Effector memory CD4-positive, alpha-beta T cell (primary cell): ENCODE results near the gene ADAMTSL3.

ENCODE experiments used
- DNase-seq, 3 donors: peaks; one replicate each; pipeline ENCODE4 v3.0.0-alpha.2; 2020
- H3K27ac ChIP-seq: 2 replicates; pipeline ENCODE4 v1.7.0; 2013; ENCODE audit warnings: mild to moderate bottlenecking, low read length, moderate library complexity; ENCODE audit not compliant: insufficient read depth, poor library complexity, severe bottlenecking
- H3K27me3 ChIP-seq: replicated peaks from 2 replicates; pipeline ENCODE4 v1.7.0; 2013; ENCODE audit warnings: mild to moderate bottlenecking, low read length; ENCODE audit not compliant: insufficient read depth, control insufficient read depth, poor library complexity, severe bottlenecking
- H3K36me3 ChIP-seq: 2 replicates; pipeline ENCODE4 v1.7.0; 2013; ENCODE audit warnings: mild to moderate bottlenecking, low read length, moderate library complexity; ENCODE audit not compliant: control insufficient read depth, insufficient read depth
- H3K4me1 ChIP-seq: 2 replicates; pipeline ENCODE4 v1.7.0; 2013; ENCODE audit warnings: low read length, mild to moderate bottlenecking; ENCODE audit not compliant: control insufficient read depth, insufficient read depth, poor library complexity, severe bottlenecking
- H3K4me3 ChIP-seq: 2 replicates; pipeline ENCODE4 v1.7.0; 2013; ENCODE audit warnings: low read length, low read depth, mild to moderate bottlenecking; ENCODE audit not compliant: insufficient read depth, poor library complexity, severe bottlenecking
- H3K9me3 ChIP-seq: 2 replicates; pipeline ENCODE4 v1.7.0; 2013; ENCODE audit warnings: mild to moderate bottlenecking, low read length, moderate library complexity; ENCODE audit not compliant: control insufficient read depth

Gene ADAMTSL3

GRCh38 chr15:83656192-83656591 is 2.3 kb downstream of the ADAMTSL3 start:
- DNase-seq = no peak
- H3K9me3 ChIP-seq = no peaks in the 10 kb centered on the region
- no peak overlapping the region for H3K27ac ChIP-seq
- no peaks in the 10 kb centered on the region for H3K4me1 ChIP-seq
- peaks cover 7% of the 10 kb centered on the region for H3K27me3 ChIP-seq
- no peak overlapping the region for H3K4me3 ChIP-seq
- H3K36me3 ChIP-seq = no peaks in the 10 kb centered on the region

GRCh38 chr15:83656943-83657528 is 3.1 kb downstream of the ADAMTSL3 start:
- peaks cover 7% of the 10 kb centered on the region for H3K27me3 ChIP-seq
- H3K4me3 ChIP-seq = no peak overlapping the region
- no peaks in the 10 kb centered on the region for H3K9me3 ChIP-seq
- no peak for DNase-seq
- H3K36me3 ChIP-seq = no peaks in the 10 kb centered on the region
- no peaks in the 10 kb centered on the region for H3K4me1 ChIP-seq
- H3K27ac ChIP-seq = no peak overlapping the region

- H3K36me3 ChIP-seq = no peaks in the 10 kb centered on the region
- H3K9me3 ChIP-seq = no peaks in the 10 kb centered on the region
- DNase-seq = no peak
- H3K27ac ChIP-seq = no peak overlapping the region
- H3K4me1 ChIP-seq = no peaks in the 10 kb centered on the region
- H3K4me3 ChIP-seq = no peak overlapping the region
- H3K27me3 ChIP-seq = peaks cover 6% of the 10 kb centered on the region
Measured at GRCh38 chr15:83657549-83657948, 3.6 kb downstream of the ADAMTSL3 start.

DNA sequence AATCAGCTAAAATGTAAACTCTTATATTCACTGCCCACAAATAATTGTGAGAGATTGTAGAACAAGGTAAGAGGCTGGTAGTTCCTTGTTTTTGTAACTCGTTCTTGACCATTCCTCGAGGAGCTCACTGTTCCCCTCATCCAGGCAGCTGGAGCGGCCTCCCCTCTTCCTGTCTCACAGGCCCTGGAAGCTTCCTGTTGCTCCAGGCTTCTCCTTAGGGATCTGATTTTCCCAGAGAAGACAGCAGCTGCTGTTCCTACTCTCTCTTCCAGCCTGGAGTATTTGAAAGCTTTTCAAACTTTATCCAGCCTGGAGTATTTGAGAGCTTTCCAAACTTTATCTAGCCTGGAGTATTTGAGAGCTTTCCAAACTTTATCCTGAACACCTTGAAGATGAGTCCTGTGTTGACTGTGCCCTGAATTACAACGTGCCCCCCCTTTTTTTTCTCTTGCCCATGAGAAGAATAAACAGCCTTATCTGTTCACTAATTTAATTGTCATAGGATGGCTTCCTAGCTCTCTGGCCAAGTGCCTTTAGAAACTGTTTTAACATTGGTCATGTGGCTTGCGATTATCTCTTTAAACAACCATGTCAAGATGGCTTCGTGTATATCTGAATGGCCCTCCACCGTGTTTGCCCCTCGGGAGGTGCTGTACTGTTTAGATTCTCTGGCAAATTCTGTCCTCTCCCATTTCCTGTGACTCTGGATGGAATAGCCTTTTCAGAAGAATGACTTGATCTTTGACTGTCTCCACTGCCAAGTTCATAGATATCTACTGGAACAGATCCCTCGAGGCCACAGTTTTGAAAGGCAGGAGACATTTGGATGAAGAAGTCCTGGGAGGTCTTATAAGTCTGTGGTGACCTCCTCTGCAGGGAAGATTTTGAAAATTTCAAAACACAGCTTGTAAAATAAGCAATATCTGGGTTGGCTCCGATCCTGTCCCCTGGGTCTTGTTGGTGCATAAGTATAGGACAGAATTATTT is 4.8 kb downstream of the ADAMTSL3 start:
- no peaks in the 10 kb centered on the region for H3K36me3 ChIP-seq
- no peaks in the 10 kb centered on the region for H3K4me1 ChIP-seq
- no peak for DNase-seq
- no peak overlapping the region for H3K27ac ChIP-seq
- no peak overlapping the region for H3K4me3 ChIP-seq
- H3K9me3 ChIP-seq = no peaks in the 10 kb centered on the region
- H3K27me3 ChIP-seq = peaks cover 3% of the 10 kb centered on the region

DNA sequence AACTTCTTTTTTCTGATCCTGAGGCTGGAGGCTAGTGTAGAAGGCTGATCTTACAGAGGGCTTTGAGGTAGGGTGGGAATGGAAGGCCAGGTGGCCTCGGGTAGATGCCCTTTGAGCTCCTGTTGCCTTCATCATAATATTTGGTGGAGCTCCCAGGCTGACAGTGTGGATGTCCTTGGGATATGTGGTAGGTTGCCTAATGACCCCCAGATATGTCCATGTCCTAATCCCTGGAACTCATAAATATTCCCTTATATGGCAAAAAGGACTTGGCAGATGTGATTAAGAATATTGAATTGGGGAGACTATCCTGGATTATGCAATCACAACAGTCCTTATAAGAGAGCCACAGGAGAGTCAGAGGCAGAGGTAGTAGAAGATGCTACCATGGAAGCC is 5.5 kb downstream of the ADAMTSL3 start:
- H3K36me3 ChIP-seq = no peaks in the 10 kb centered on the region
- no peaks in the 10 kb centered on the region for H3K4me1 ChIP-seq
- no peak overlapping the region for H3K27ac ChIP-seq
- DNase-seq = no peak
- no peaks in the 10 kb centered on the region for H3K27me3 ChIP-seq
- H3K4me3 ChIP-seq = no peak overlapping the region
- no peaks in the 10 kb centered on the region for H3K9me3 ChIP-seq

- no peaks in the 10 kb centered on the region for H3K36me3 ChIP-seq
- no peaks in the 10 kb centered on the region for H3K27me3 ChIP-seq
- H3K4me3 ChIP-seq = no peak overlapping the region
- DNase-seq = no peak
- no peaks in the 10 kb centered on the region for H3K9me3 ChIP-seq
- H3K27ac ChIP-seq = no peak overlapping the region
- H3K4me1 ChIP-seq = no peaks in the 10 kb centered on the region
Measured at GRCh38 chr15:83665480-83665879, 11.6 kb downstream of the ADAMTSL3 start.

GRCh38 chr15:83670672-83671229 is 16.8 kb downstream of the ADAMTSL3 start:
- Histone ChIP-seq H3K36me3 (no peaks in the 10 kb centered on the region), H3K9me3 (no peaks in the 10 kb centered on the region), H3K27me3 (no peaks in the 10 kb centered on the region), H3K4me1 (no peaks in the 10 kb centered on the region), H3K27ac (no peak overlapping the region), H3K4me3 (no peak overlapping the region)
- no peak for DNase-seq

- H3K4me3 ChIP-seq = no peak overlapping the region
- H3K36me3 ChIP-seq = no peaks in the 10 kb centered on the region
- H3K4me1 ChIP-seq = no peaks in the 10 kb centered on the region
- H3K9me3 ChIP-seq = no peaks in the 10 kb centered on the region
- no peaks in the 10 kb centered on the region for H3K27me3 ChIP-seq
- DNase-seq = no peak
- no peak overlapping the region for H3K27ac ChIP-seq
Measured at GRCh38 chr15:83671603-83672002, 17.7 kb downstream of the ADAMTSL3 start.

DNA sequence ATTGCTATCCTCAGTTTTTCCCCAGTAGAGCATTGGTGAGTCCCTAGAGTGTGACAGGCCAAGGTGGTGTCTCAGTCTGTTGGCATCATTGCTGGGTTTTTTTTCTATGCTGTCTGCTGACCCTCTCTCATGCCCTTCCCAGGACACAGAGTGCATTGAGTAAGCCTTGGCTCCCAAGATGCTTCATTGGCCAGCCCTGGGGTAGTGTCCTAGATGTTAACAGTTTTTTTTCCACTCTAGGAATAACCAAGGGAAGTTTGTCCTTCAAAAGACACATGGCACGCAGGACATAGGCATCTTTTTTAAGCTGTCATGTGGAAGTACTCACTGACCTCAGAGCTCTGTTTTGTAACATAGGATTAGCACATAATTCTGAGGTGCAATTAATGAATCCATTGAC is 19.5 kb downstream of the ADAMTSL3 start:
- H3K4me3 ChIP-seq = no peak overlapping the region
- no peak for DNase-seq
- H3K27me3 ChIP-seq = no peaks in the 10 kb centered on the region
- no peaks in the 10 kb centered on the region for H3K4me1 ChIP-seq
- H3K36me3 ChIP-seq = no peaks in the 10 kb centered on the region
- H3K27ac ChIP-seq = no peak overlapping the region
- H3K9me3 ChIP-seq = no peaks in the 10 kb centered on the region

DNA sequence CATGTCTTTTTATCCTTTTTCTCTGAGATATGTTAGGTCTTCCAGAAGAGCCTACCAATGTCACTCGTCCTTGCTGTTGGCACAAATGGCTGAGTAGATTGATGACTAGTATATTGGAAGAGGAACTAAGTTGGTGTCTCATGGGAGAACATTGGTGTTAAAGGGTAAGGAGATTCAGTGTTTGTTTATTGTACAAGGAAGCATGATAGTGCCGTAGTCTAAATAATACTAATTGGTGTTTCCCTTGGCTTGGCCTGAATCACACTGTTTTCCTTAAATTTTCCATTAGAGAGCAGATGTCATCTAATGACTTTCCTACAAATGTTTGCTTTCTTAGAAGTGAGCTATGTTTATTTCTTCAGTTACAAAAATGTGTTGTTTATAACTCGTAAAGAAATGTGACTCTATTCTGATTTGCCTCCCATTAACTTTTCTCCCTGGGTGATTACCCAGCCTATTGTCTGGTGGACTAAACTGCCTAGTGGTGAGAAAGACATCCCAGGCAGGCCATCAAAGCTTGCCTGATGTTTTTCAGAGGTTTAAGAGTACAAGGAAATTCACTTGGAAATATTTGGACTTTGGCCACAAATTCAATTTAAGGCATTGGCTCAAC is 28.7 kb downstream of the ADAMTSL3 start:
- no peaks in the 10 kb centered on the region for H3K9me3 ChIP-seq
- H3K4me3 ChIP-seq = no peak overlapping the region
- no peaks in the 10 kb centered on the region for H3K4me1 ChIP-seq
- H3K36me3 ChIP-seq = no peaks in the 10 kb centered on the region
- no peaks in the 10 kb centered on the region for H3K27me3 ChIP-seq
- H3K27ac ChIP-seq = no peak overlapping the region
- DNase-seq = no peak
